ENCODE measurements around the gene PNISR.

The PNISR gene

DNA sequence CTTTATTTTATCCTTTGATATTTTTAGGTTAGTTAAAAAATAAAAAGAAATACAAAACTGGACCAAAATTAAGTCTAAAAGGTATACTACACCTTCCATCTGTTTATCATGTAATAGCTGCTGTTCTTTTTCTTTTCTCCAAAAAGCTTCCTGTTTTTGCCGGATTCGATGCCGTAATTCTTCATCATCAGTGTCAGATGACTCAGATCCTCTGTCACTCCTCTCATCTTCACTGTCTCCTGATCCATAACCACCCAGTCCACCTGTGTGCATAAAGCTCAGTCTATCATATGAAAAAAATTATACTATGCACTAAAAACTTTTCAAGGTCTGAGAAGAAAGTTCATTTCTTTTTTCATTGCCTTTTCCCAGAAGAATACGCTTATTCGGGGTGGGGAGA, 22.7 kb downstream of the PNISR start:
- no peak overlapping the region for H3K27ac ChIP-seq
- no peak for TF ChIP-seq CTCF (conservative IDR thresholded peaks at IDR 0.05)

DNA sequence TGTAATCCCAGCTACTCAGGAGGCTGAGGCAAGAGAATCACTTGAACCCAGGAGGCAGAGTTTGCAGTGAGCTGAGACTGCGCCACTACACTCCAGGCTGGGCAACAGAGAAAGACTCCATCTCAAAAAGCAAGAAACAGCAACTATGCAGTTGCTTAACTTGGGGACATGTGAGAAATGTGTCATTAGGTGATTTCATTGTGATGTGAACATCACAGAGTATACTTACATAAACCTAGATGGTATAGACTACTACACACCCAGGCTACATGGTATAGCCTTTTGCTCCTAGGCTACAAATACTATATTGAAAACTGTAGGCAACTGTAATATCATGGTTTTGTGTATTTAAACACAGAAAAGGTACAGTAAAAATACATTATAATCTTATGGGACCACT, 27.8 kb downstream of the PNISR start:
- no peak overlapping the region for H3K27ac ChIP-seq
- no peak for TF ChIP-seq CTCF (conservative IDR thresholded peaks at IDR 0.05)

GRCh38 chr6:99393698-99394531, 31.2 kb downstream of the PNISR start, which contains the start of gene COQ3:
Gene COQ3 (minus strand): TSS chr6:99394195. CDS start chr6:99394179, 16 bp downstream.
- no peak for TF ChIP-seq CTCF (conservative IDR thresholded peaks at IDR 0.05)
- H3K27ac ChIP-seq, result peak within 1 kb of the TSS; percentile 85

DNA sequence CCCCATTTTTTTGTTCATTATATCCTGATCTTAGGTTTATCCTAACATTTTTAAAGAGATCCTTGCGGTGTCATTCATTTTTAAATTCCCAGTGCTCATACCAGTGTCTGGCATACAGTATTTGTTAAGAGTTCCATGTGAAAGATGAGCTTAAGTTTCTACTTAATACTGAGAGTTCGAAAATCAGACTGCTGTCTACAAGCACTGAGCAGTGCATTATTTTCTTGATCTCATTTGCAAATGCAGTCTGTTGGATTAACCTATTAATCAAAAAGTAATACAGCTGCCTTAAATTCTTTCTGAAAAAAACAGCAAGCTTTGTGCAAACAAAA, 31.8 kb downstream of the PNISR start:
- no peak for TF ChIP-seq CTCF (conservative IDR thresholded peaks at IDR 0.05)
- H3K27ac ChIP-seq, result peak overlapping the region; percentile 85

DNA sequence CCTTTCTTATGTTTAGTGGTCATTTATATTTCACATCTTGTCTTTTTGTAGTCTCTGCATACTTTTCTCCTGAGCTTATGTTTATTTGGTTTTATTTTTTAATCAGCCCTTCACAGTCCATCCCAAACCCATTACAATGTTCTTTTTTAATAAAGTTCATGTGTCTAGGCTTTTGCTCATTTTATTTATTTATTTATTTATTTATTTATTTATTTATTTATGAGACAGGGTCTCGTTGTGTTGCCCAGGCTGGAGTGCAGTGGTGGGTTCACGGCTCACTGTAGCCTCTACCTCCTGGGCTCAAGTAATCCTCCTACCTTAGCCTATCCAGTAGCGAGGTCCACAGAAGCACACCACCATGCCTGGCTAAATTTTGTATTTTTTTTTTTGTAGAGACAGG, 34.2 kb downstream of the PNISR start:
- H3K27ac ChIP-seq, result no peak overlapping the region
- TF ChIP-seq CTCF (conservative IDR thresholded peaks at IDR 0.05), result no peak

GRCh38 chr6:99384507-99384906, 40.6 kb downstream of the PNISR start:
- TF ChIP-seq CTCF (conservative IDR thresholded peaks at IDR 0.05), result no peak

GRCh38 chr6:99378636-99379035, 46.5 kb downstream of the PNISR start:
- no peak for TF ChIP-seq CTCF (conservative IDR thresholded peaks at IDR 0.05)
- no peak overlapping the region for H3K27ac ChIP-seq

More at GRCh38 chr6:99384507-99384906, 40.6 kb downstream of the PNISR start:
- H3K27ac ChIP-seq, result no peak overlapping the region
